Gastroesophageal sphincter (tissue), 4 donors: ENCODE results near the gene CA11. TPM values are rescaled to one million over a fixed set of nuclear protein-coding genes. Genes with fewer than 3 reads are reported as not detected.
A peak's percentile ranks its signal among the peaks of the same experiment; 100 is the strongest.

Experiments used
- ATAC-seq: fragments of 150-250 bp; one replicate; pipeline ENCODE4 v1.9.1; 2016; ENCODE audit warnings: mild to moderate bottlenecking, moderate library complexity
- H3K27ac ChIP-seq, 4 donors: fragments of 200-600 bp; sonication (generic) in 3 of 4; 1 replicate in 3 of 4; 2 replicates in 1 of 4; pipeline ENCODE4 v1.5.1; 2016 to 2019
- H3K27me3 ChIP-seq: fragments of 200-600 bp; sonication (generic); one replicate; pipeline ENCODE4 v1.5.1; 2019
- H3K36me3 ChIP-seq, 2 donors: fragments of 200-600 bp; sonication (generic); one replicate each; pipeline ENCODE4 v1.5.1; 2019; ENCODE audit warnings: control low read depth in 1 of 2
- H3K4me1 ChIP-seq, 3 donors: fragments of 200-600 bp; sonication (generic); 1 replicate in 2 of 3; 2 replicates in 1 of 3; pipeline ENCODE4 v1.5.1; 2016 to 2019; ENCODE audit warnings: control low read depth in 2 of 3
- H3K4me3 ChIP-seq, 2 donors: fragments of 200-600 bp; sonication (generic); one replicate each; pipeline ENCODE4 v1.5.1; 2019; ENCODE audit warnings: mild to moderate bottlenecking in 1 of 2, moderate library complexity in 1 of 2
- H3K9me3 ChIP-seq, 3 donors: fragments of 200-600 bp; sonication (generic); one replicate each; pipeline ENCODE4 v1.5.1; 2017 to 2019; ENCODE audit warnings: control low read depth in 2 of 3
- CTCF ChIP-seq, 4 experiments: fragments of 200-600 bp in 2 of 4; fragments of 450-650 bp in 2 of 4; sonication (generic) in 1 of 4; IDR thresholded peaks; one replicate each; pipeline ENCODE4 v1.5.1; 2017 to 2019; ENCODE audit warnings: antibody characterized with exemption in 4 of 4, mild to moderate bottlenecking in 2 of 4, moderate library complexity in 2 of 4
- EP300 ChIP-seq: sonication (generic); formaldehyde crosslinking; IDR thresholded peaks from one replicate; pipeline ENCODE4 v1.6.1; 2017; ENCODE audit warnings: antibody characterized with exemption, mild to moderate bottlenecking
- POLR2A ChIP-seq, 2 donors: fragments of 450-650 bp; IDR thresholded peaks; one replicate each; pipeline ENCODE4 v1.6.1; 2017; ENCODE audit warnings: antibody characterized with exemption in 2 of 2, mild to moderate bottlenecking in 2 of 2, moderate library complexity in 1 of 2
- POLR2AphosphoS5 ChIP-seq: sonication (generic); formaldehyde crosslinking; IDR thresholded peaks from one replicate; pipeline ENCODE4 v1.6.1; 2017; ENCODE audit warnings: antibody characterized with exemption
- WGBS, 2 donors: methylation state at CpG; one replicate each; pipeline ENCODE4 v1.1.5; 2018; ENCODE audit warnings: low coverage in 1 of 2; 5-methylcytosine and 5-hydroxymethylcytosine counted together
- total RNA-seq, 4 donors: library from RNA; depleted of rRNA; stranded (reverse); fragments of >200 nt; gene quantifications; one replicate each; pipeline ENCODE4 v1.1.0, GENCODE V29; 2016

The CA11 gene
- total RNA-seq, 4 donors from 2014 or later, result 10.0 to 28.5 (median 12.5) TPM

- WGBS, 2 donors, result 74 to 91% methylated on average over 5 of the region's 6 CpGs
- no peak overlapping the region for H3K27ac ChIP-seq
- no peak for TF ChIP-seq POLR2A (IDR thresholded peaks at IDR 0.05)
- no peak for TF ChIP-seq POLR2AphosphoS5
- no peak for TF ChIP-seq EP300
- no peak for TF ChIP-seq CTCF (IDR thresholded peaks at IDR 0.05)
- H3K27me3 ChIP-seq, result no peaks in the 10 kb centered on the region
- ATAC-seq, result no peak
- H3K4me3 ChIP-seq, result no peak overlapping the region
- H3K36me3 ChIP-seq, result no peaks in the 10 kb centered on the region
- no peaks in the 10 kb centered on the region for H3K9me3 ChIP-seq
- peaks cover 0 to 6% (median 0%) of the 10 kb centered on the region in 3 donors for H3K4me1 ChIP-seq
Observed at GRCh38 chr19:48665786-48666185, 19.8 kb upstream of the CA11 start.

- H3K27ac ChIP-seq, result no peak overlapping the region
- TF ChIP-seq POLR2AphosphoS5 (no peak), POLR2A (IDR thresholded peaks at IDR 0.05) (no peak), EP300 (no peak), CTCF (IDR thresholded peaks at IDR 0.05) (no peak)
- ATAC-seq, result no peak
- H3K4me3 ChIP-seq, result no peak overlapping the region
- H3K9me3 ChIP-seq, result no peaks in the 10 kb centered on the region
- H3K36me3 ChIP-seq, result no peaks in the 10 kb centered on the region
- H3K27me3 ChIP-seq, result no peaks in the 10 kb centered on the region
- peaks cover 0 to 12% (median 0%) of the 10 kb centered on the region in 3 donors for H3K4me1 ChIP-seq
- 80% methylated on average over 3 of the region's 14 CpGs; no CpG with 5 or more reads in 1 of the 2 donors for WGBS, 2 donors
Observed at GRCh38 chr19:48664476-48664875, 18.5 kb upstream of the CA11 start.

GRCh38 chr19:48663667-48664066 lies 17.7 kb upstream of the CA11 start:
- no peak overlapping the region for H3K27ac ChIP-seq
- ATAC-seq, result no peak
- no peaks in the 10 kb centered on the region for H3K27me3 ChIP-seq
- TF ChIP-seq EP300, result no peak
- H3K4me1 ChIP-seq, result peaks cover 0 to 12% (median 0%) of the 10 kb centered on the region in 3 donors
- no peak overlapping the region for H3K4me3 ChIP-seq
- WGBS, 2 donors, result 92 to 93% methylated on average over 2 to 3 of the region's 4 CpGs
- H3K9me3 ChIP-seq, result no peaks in the 10 kb centered on the region
- no peaks in the 10 kb centered on the region for H3K36me3 ChIP-seq

- no peak overlapping the region for H3K27ac ChIP-seq
- no peaks in the 10 kb centered on the region for H3K9me3 ChIP-seq
- H3K4me3 ChIP-seq, result no peak overlapping the region
- H3K36me3 ChIP-seq, result no peaks in the 10 kb centered on the region
- no peak for ATAC-seq
- no peaks in the 10 kb centered on the region for H3K27me3 ChIP-seq
- 100% methylated on average over 3 of the region's 50 CpGs; no CpG with 5 or more reads in 1 of the 2 donors for WGBS, 2 donors
- TF ChIP-seq CTCF (IDR thresholded peaks at IDR 0.05) (no peak), POLR2A (IDR thresholded peaks at IDR 0.05) (no peak), POLR2AphosphoS5 (no peak), EP300 (no peak)
- peaks cover 0 to 12% (median 0%) of the 10 kb centered on the region in 3 donors for H3K4me1 ChIP-seq
Observed at GRCh38 chr19:48661711-48662090, 15.7 kb upstream of the CA11 start.

- Histone ChIP-seq H3K27ac (peak overlapping the region in 3 of 4 donors; percentile 6 to 61 (median 54)), H3K4me3 (no peak overlapping the region), H3K9me3 (no peaks in the 10 kb centered on the region), H3K4me1 (peaks cover 0 to 12% (median 0%) of the 10 kb centered on the region in 3 donors), H3K27me3 (no peaks in the 10 kb centered on the region), H3K36me3 (no peaks in the 10 kb centered on the region)
- TF ChIP-seq CTCF (IDR thresholded peaks at IDR 0.05) (no peak), POLR2AphosphoS5 (no peak), POLR2A (IDR thresholded peaks at IDR 0.05) (no peak), EP300 (no peak)
- WGBS, 2 donors, result 16 to 51% methylated on average over 15 to 21 of the region's 35 CpGs
- peak; percentile 93 for ATAC-seq
Observed at GRCh38 chr19:48660852-48661710, 15.1 kb upstream of the CA11 start.
